CD1c-positive myeloid dendritic cell (primary cell): ENCODE data around the gene CDHR2.
A peak's percentile ranks its signal among the peaks of the same experiment; 100 is the strongest.
"Not testable (repeated sequence)": the region's sequence is repeated elsewhere in the genome, so short reads cannot be mapped to it uniquely, and the experiment has no call there.

Experiments used
- DNase-seq: peaks from one replicate; pipeline ENCODE4 v3.0.0-alpha.2; 2016; ENCODE audit errors: extremely low spot score

The CDHR2 gene

GRCh38 chr5:176596689-176597416 is 47.7 kb downstream of the CDHR2 start:
- DNase-seq: peak; percentile 58

GRCh38 chr5:176597417-176598389 is 48.6 kb downstream of the CDHR2 start:
- no peak for DNase-seq

DNA sequence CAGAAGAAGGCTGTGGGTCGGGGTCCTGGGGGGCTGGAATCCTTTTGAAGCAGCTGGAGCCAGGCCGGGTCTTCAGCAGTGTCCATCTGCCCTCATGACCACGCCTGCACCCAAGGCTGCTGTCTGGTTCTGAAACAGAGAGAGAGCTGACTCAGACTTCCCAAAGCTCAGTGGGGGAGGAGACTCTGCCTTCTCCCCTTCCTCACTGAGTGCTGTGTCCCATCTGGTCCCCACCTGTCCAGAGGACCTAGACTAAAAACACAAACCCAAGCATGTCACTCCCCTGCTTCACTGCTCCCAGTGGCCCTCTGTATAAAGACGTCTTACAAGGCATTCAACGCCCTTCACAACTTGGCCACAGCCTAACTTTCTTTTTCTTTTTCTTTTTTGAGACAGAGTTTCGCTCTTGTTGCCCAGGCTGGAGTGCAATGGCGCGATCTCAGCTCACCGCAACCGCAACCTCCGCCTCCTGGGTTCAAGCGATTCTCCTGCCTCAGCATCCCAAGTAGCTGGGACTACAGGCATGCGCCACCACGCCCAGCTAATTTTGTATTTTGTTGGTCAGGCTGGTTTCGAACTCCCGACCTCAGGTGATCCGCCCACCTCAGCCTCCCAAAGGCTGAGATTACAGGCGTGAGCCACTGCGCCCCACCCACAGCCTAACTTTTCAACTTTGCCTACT is 50.7 kb downstream of the CDHR2 start:
- DNase-seq: not testable (repeated sequence)

DNA sequence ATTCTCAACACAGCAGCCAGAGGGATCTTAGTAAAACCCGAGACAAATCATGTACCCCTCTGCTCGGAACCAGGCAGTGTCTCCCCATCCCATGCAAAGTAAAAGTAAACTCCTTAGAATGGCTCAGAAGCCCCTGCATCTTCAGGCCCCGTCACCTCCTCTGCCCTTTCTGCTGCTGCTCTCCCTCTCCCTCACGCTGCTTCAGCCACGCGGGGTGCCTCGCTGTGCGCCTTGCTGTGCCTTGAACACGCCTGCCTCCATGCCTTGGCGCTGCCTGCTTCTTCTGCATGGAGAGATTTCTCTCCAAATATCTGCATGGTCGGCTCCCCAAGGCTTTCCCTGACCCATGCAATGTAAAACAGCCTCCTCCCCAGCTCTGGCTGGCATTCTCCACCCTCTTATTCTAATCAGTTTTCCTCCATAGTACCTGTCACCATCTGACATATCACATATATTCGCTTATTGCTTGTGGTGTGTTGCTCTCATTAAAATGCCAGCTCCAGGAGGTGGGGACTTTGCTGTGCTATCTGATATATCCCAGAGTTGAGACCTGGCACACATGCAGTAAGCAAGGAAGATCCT is 52.9 kb downstream of the CDHR2 start:
- DNase-seq: no peak

- no peak for DNase-seq
Observed at GRCh38 chr5:176603091-176603490, 53.9 kb downstream of the CDHR2 start.

- no peak for DNase-seq
Observed at GRCh38 chr5:176606032-176606431, 56.9 kb downstream of the CDHR2 start.

GRCh38 chr5:176606875-176607274 is 57.7 kb downstream of the CDHR2 start:
- DNase-seq: no peak

DNA sequence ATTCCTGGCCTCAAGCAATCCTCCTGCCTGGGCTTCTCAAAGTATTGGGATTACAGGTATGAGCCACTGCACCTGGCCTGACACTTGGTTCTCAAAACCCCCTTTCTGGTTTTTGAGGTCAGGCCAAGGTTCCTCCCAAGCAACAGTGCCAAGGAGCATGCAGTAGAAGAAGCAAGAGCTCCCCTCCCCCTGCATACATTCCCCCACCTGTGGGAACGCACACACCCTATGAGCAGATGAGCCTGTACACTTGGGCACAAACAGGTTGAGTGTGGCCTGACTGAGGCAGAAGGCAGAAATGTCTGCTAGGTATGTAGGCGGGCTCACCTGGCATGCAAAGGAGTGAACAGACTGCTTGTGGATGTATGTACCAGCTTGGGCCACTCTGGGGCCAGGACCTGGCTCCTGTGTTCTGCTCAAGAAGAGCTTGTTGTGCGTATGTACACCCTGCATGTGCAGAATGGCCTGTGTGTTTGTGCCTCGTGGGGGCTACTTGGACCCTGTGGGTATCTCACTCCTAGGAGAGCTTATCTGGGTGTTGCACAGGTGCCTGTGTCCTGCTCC is 59.1 kb downstream of the CDHR2 start:
- no peak for DNase-seq

- DNase-seq: no peak
Observed at GRCh38 chr5:176608937-176609723, 60.0 kb downstream of the CDHR2 start.

- DNase-seq: peak; percentile 61
Observed at GRCh38 chr5:176609724-176610434, 60.7 kb downstream of the CDHR2 start, which contains the start of gene GPRIN1. TSS of gene GPRIN1 (minus strand) at chr5:176610156. CDS start at chr5:176599834, 10,322 bp downstream.

DNA sequence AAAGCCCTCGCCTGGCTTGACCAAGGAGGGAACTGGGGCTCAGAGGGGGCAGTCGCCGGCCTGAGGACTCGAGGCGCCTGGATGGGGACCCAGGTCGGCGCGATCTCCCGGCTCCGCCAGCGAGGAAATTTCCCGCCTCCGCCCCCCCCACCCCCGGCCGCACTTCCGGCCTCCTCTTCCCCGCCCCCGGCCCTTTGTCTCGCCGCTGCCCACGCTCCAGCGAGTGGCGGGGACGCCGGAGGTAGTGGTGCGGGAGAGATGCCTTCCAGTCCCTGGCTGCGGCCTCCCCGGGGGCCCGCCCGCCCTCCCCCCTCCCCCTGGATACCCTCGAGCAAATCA is 61.3 kb downstream of the CDHR2 start:
- DNase-seq: no peak

DNA sequence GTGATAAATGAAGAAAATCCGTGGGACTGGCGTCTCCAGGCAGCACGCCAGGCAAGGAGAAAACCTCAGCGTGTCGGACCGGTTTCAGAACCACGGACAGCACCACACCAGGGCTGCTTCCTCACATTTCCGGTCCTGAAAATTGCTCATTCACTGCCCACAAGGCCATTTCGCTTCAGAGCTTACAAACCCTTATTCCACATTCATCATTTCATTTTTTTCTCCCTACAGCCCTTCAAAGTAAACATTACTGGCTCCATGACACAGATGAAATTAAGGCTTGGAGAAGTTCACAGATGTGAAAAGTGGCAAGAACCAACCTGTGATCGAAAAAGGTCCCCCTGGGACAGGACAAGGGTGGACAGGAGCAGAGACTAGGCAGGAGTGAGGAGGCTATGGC is 62.3 kb downstream of the CDHR2 start:
- DNase-seq: peak; percentile 73

- DNase-seq: no peak
Observed at GRCh38 chr5:176612008-176612407, 62.9 kb downstream of the CDHR2 start.

- no peak for DNase-seq
Observed at GRCh38 chr5:176612855-176613254, 63.7 kb downstream of the CDHR2 start.

GRCh38 chr5:176614805-176615478 is 65.8 kb downstream of the CDHR2 start:
- DNase-seq: no peak

GRCh38 chr5:176616511-176616910 is 67.4 kb downstream of the CDHR2 start:
- DNase-seq: no peak

DNA sequence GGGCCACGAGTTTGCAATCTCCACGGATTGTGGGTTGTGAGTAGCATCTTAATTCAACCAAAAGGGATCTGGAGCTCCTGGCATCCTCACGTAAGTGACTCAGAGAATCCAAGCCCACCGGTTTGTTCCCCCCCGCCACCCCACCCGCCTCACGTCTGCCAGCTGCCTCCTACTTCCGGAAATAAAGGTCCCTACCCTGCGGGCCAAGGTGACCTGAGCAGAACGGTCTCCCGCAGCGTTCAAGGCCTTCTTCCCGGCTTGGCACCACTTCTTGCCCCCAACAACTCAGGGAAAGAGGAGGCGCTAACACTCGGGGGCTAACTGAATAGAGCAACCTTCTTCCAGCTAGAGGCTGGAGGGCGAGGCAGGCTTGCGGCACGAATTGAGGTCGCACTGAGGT is 69.6 kb downstream of the CDHR2 start:
- DNase-seq: no peak

DNA sequence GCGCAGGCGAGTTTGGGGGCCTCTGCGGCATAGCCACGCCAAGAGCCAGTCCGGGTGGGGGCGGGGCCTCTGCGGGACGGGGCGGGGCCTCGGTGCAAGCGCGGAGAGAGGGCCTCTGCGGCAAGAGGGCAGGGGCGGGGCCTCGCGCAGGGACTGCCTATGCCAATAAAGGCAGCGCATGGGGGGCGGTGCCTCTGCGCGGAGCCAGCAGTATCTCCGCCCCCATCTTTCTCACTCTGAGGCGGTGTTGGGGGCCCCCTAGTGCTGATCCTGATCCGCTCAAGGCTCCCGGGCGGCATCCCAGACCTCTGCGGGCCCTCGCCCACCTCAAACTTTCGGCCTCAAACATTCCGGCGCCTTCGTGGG is 70.0 kb downstream of the CDHR2 start:
- peak; percentile 56 for DNase-seq

DNA sequence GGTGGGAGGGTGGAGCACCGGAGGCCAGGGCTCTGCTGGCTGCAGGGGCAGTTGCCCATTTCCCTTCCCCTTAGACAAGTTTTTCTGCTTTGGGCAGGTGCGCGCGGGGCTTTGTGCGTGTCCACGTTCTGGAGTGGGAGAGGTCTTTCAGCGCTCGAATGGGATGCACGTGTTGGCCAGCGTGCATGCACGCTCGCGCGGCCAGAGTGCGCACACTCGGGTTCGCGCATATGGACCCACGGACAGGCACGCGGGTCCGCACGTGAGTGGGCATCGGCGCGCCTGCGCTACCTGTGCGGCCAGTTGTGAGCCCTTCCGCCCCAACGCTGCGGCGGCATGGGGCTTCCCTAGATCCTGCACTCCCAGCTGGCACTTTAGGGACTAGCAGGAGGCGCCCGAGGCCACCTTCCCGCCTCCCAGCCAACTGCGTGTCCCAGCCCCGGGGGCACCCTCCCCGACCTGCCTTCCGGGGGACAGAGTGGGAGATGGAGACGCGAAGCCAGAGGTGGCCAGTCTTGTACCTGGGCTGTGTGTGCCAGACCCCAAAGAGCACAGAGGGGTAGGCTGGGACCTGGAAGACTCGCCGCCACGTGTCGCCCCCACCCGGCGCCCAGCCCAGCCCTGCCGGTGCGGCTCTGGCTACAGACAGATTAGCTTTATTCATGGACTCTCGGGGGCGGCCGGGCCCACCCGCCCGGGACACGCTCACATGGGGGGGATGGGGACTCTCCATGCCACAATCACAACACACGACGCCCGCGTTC is 70.6 kb downstream of the CDHR2 start:
- DNase-seq: no peak
